ENCODE measurements around the gene H6PD.

GRCh38 chr1:9305216-9305615 lies 70.6 kb downstream of the H6PD start:
- TF ChIP-seq CTCF (IDR thresholded peaks at IDR 0.05) (no peak), POLR2AphosphoS5 (IDR thresholded peaks at IDR 0.05) (no peak)

Data from stomach (tissue), 4 donors.